NCI-H748 (cell line): ENCODE data around the gene ENTPD3.
A peak's percentile ranks its signal among the peaks of the same experiment; 100 is the strongest.

Source experiments
- DNase-seq: peaks from one replicate; lab custom pipeline; 2025; ENCODE audit not compliant: unreplicated experiment; lab: John Stamatoyannopoulos, UW

ENTPD3 gene, protein sequence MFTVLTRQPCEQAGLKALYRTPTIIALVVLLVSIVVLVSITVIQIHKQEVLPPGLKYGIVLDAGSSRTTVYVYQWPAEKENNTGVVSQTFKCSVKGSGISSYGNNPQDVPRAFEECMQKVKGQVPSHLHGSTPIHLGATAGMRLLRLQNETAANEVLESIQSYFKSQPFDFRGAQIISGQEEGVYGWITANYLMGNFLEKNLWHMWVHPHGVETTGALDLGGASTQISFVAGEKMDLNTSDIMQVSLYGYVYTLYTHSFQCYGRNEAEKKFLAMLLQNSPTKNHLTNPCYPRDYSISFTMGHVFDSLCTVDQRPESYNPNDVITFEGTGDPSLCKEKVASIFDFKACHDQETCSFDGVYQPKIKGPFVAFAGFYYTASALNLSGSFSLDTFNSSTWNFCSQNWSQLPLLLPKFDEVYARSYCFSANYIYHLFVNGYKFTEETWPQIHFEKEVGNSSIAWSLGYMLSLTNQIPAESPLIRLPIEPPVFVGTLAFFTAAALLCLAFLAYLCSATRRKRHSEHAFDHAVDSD

DNA sequence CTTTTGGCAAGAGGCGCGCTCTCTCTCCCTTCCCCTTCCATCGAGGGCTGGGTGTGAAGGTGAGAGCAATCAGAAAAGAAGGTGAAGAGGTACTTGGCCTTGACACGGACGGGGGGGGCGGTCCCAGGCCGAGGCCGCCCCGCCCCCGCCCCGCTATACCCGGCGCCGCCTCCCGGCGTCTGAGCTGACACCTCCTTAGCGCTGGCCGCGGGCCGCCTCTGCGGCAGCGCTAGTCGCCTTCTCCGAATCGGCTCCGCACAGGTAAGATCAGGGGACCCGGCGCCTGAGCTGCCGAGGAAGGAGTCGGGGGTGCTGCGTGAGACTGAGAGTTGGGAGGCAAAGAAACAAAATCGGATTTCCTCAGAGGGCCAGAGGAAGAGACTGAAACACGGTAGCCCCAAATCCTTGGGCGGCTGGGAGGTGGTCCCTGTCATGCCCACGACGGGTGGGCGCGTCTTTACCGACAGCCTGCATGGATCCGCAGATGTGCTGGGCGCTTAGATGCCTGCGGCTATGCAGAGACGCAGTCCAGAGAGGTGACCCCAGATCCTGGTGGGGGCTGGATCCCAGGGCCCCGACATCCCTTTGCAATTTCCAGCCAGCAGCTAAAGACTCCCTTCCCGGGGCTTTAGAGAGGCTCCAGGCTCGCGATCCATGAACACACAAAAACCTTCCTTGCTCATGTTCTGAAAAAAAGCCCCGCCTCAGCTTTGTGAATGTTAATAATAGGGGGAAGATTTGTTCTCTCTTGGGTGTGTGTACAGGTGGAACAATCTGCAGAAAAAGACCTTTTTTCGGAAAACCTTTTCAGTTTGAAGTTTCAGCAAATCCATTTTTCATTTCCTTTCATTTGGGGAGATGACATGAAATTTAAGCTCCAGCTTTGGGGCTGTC is at the start of gene ENTPD3:
Gene ENTPD3 (plus strand): TSS at position 184 of the 894 bp plus-strand sequence. CDS start 874 bp downstream, outside the sequence.
- peak; percentile 59 for DNase-seq

DNA sequence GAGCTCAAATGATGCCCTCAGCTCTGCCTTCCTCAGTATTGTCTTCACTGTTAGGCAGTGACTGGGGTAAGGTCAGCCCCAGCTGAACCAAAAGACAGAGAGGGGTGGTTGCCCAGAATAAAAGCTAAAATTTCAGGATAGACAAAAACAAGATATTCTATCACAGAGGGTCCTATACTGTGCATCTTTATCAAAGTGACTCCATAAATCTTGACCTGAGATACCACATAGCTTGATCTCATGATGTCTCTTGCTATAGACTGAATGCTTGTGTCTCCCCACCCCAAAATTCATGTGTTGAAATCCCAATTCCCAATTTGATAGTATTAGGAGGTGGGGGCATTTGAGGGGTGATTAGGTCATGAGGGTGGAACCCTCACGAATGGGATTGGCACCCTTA is 47.1 kb upstream of the ENTPD3 start:
- no peak for DNase-seq

DNA sequence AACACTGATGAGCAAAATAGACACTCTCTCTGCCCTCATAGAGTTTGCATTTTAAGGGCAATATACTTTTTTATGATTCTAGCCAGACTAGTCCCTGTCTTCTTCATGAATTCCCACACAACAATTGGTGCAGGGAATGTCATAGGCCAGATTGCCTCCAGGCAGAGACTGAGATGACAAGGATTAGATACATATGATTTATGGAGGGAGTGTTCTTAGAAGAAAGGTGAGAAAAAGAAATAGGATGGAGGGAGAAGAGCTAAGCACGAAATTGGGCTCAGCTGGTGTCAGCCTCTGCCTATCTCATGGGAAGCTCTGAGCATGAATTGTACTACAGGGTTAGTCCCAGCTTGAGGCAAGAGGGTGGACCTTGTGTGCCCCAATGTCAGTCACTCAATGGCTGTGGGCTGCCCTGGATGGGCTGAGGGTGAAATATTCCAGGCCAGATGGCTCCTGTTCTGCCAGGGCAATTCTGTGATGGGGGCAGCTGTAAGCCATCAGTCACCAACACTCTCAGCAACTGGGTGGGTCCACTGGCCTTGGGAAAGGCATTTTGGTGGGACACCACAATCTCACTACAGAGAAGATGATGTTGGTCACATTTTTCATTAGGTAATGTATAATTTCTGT is 46.3 kb upstream of the ENTPD3 start:
- DNase-seq = no peak

DNA sequence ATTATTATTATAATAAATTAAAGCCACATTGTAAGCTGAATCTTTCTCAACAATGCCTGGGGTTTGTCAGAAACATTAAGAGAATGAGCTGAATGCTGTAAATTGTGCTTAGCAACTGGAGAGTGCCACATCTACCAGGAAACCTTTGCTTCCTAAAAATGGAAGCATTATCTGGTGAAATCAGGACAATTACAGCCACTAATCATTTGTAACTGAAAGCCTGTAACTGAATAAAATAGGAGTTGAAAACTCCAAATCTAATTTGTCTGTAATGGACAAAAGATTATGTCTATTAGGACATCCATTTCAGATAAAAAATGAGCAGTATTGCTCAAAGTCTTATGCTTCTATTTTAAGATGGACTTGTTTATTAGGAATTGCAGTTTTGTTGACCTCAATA is 45.3 kb upstream of the ENTPD3 start:
- no peak for DNase-seq

DNA sequence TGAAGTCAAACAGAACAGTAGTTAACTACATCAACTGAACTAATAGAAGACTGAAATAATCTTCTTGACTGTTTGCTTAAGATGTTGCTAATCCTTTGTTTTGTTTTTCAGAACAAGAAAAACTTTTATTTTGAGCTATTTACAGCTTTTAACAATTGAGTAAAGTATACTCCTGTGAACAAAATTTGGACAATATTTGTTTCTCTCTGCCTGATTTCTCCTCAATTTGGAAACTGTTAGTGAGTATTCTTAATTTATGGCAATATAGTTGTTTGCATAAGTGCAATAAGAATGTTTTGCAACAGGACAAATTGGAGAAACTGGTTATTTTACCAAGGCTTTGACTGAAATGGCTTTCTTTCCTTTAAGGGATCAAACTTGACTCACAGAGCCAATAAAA is 36.5 kb upstream of the ENTPD3 start:
- DNase-seq = no peak

DNA sequence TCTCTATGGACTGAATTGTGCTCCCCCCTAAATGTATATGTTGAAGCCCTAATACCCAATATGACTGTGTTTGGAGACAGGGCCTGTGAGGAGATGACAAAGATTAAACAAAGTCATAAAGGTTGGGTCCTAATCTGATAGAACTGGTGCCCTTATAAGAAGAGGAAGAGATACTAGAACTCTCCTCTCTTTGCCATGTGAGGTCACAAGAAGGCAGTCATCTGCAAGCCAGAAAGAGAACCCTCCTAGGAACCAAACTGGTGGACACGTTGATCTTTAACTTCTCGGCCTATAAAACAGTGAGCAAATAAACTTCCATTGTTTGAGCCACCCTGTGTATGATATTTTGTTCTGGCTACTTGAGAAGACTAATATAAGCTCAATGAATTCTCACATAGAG is 31.6 kb upstream of the ENTPD3 start:
- no peak for DNase-seq

DNA sequence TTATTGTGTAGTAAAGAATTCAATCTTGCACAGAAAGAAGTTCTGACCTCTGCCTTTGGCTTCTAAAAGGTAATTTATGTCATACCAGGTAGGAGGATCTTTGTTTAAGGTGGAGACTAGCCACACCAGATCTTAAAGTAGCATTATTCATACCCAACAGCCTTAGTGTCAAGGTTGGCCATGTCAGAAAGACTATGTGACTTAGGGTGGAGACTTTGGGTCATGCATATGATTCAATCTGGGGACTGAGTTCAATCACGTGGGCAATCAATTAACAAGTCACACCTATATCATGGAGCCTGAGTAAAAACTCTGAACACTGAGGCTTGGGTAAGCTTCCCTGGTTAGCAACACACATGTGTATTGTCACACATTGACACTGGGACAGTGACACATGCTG is 28.5 kb upstream of the ENTPD3 start:
- DNase-seq = no peak

DNA sequence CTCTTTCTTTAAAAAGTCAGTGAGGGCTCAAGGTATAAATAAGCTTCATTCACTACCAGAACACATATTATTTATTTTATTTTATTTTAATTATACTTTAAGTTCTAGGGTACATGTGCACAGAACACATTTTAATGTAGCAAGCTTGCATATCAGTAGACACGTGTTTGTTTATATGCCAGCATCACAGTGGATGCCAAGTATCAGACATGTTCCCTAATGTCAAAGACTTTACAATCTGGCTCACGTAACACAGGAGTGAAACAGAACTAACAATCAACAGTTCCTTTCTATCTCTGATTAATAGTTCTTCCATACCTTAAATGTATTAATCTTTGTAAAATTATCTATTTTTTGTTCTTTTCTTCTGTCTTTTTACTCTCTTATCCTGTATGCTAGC is 23.3 kb upstream of the ENTPD3 start:
- no peak for DNase-seq

DNA sequence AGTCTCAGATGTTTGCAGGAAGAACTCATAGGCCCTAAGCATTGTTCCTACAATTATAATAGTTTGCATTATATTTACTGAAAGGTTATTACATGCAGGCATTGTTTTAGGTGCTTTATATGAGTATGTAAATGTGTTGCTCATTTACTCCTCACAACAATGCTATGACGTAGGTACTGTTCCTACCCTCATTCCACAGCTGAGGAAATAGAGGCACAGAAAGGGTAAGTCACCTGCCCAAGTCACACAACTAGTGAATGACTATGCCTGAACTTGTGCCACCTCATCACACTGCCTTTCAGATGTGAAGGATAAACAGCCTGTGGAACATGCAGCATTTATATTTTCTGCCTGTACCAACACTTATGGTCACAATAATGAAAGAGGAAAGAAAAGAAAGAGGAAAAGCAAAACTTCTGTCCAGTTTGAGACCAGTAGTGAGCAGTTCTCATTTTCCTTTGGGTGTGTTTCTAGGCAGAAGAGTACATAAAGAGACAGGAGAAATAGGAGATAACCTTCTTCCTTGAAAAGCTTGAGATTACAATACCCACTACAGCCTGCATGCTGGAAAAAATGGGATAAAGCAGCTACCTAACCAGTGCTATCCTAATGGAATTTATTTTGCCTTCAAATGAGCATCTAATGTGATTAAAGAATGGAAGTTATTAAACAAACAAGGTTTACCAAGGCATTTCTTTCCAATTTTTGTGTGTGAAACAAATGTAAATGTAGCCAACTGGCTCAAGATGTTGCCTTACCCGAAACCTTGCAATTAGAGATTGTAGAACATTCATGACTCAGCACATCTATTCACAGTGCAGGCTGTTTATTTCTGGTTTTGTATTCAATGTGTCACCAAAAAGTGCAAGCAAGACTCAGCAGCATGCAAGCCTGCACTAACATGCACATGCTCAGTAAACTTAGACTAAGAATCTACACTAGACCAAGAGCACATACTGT is 20.5 kb upstream of the ENTPD3 start:
- DNase-seq = no peak

DNA sequence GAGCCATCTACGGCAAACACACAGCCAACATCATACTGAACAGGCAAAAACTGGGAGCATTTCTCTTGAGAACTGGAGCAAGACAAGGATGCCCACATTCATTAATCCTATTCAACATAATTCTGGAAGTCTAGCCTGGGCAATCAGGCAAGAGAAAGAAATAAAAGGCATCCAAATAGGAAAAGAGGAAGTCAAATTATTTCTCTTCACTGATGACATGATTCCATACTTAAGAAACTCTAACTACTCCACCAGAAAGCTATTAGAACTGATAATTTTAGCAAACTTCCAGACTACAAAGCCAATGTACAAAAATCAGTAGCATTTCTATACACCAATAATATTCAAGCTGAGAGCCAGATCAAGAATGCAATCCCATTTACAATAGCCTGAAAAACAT is 17.3 kb upstream of the ENTPD3 start:
- no peak for DNase-seq

DNA sequence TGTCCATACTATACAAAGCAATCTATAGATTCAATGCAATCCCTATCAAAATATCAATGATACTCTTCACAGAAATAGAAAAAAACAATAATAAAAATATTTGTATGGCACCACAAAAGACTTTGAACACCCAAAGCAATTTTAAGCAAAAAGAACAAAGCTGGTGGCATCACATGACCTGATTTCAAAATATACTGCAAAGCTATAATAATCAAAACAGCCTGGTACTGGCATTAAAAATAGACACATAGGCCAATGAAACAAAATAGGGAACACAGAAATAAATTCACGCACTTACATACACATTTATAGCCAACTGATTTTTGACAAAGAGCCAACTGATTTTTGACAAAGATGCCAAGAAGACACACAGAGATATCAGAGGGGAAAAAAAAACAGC is 9.2 kb upstream of the ENTPD3 start:
- no peak for DNase-seq

DNA sequence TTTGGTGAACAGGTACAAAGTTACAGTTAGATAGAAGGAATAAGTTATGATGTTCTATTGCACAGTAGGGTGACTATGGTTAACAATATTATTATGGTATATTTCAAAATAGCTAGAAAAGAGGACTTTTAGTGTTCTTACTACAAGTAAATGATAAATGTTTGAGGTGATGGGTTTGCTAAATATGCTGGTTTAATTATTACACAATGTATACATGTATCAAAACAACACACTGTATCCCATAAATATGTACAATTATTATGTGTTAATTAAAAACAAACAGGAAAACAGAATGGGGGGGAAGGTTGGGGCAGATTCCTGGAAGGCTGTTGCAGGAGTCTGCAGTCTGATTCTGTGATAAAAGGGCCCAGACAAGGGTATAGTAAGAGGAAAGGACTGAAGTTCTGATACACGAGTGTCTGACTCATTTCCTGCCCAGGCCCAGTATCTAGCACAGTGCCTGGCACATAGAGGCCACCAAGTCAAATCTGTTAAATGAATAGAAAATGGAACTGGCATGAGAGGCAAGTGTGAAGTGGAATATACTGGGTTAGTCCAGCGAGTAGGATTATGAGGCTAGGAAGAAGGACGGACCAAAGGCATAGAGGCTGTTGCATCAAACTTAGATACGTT is 7.2 kb upstream of the ENTPD3 start:
- no peak for DNase-seq

DNA sequence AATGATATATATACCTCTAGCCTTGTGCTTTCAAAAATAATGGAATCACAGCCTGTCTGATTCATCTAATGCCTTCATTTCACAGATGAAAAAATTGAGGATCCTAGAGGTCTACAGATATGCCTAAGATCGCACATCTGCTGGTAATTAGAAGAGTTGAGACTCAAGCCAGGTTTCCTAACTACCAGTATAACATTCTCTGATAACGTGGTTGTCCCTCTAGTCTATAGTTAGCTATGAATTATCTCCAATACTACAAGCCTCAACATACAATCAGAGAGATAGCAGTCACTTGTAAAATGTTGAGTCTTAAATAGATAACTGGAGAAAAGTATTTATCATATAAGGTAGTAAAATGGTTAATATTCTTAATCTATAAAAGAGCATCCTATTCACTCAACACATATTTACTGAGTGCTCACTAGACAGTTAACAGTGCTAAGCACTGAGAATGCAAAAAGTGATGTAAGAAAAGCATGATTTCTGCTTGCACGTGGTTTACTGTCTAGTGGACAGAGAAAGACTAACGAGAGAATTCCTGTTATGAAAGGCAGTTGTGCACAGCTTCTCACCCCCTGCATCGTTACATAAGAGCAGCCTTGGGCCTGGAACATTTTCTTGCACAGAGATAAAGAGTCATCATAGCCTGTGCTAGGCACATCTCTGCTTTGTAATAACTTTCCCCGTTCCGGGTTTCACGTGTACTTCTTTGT is 4.9 kb upstream of the ENTPD3 start:
- DNase-seq = no peak

DNA sequence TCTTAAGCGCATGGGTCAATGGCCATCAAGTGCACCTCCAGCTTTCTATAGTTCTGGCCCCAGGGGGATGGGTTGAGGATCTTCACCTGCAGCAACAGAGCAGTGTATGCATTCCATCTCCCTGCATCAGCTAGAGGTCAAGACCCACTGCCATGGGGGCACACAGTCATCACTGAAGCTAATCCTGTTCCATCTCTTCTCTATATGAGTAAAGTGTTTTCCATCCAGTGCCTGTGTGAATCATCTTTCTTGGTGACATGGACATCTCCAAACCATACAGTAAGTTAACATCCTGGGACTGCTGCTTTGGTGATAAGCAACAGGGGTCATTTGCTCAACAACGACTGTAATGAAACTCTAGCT is 4.4 kb upstream of the ENTPD3 start:
- DNase-seq = no peak

DNA sequence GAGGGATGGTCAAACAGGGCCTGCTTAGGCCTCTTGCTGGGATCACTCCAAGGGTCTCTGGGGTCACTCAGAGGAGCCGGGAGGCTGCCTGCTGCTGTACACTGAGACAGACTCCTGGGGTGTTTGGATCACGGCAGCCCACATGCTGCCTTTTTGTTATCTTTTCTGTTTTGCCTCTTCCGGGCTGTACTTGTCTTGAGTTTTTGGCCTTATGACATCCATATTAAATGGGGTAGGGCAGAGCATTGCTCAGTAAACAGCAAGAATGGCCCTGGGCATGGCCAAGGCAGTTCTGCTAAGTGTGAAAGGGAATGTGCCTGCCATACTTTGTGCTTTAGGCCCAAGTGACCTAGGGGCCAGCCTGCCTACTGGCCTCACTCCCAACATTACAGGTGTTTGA is 771 bp upstream of the ENTPD3 start:
- DNase-seq = no peak

DNA sequence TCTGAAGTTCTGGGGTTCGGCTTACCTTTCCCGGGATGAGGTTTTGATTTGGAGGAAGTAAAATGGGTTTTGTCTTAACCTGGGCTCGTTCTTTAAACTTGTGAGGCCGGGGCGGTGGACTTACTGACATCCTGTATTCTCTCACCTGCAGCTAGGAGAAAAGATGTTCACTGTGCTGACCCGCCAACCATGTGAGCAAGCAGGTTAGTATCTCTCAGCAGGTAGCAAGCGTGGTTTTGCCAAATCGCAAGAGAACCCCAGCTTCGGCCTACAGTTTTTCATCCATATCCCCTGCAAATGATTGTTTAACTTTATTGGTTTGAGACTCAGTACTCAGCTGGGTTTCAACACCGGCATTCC is 891 bp downstream of the ENTPD3 start:
- DNase-seq = peak; percentile 68

DNA sequence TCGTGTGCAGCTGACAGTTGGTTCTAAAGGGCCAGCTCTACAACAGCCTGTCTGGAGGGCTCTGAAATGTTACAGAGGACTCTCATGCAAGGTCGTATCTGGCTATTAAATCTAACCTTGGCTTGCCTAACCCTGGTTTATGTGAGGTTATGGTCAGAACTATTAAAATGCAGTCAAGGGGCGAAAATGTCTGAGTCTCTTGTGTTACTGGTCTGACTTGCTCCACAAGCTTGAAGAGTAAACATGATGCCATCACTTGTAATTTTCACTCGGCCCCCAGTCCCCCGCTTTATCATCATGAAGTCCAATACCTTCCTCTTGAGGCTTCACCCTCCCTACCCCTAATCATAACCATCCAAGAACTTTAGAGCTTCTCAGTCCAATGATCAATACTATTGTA is 9.4 kb downstream of the ENTPD3 start:
- DNase-seq = no peak

DNA sequence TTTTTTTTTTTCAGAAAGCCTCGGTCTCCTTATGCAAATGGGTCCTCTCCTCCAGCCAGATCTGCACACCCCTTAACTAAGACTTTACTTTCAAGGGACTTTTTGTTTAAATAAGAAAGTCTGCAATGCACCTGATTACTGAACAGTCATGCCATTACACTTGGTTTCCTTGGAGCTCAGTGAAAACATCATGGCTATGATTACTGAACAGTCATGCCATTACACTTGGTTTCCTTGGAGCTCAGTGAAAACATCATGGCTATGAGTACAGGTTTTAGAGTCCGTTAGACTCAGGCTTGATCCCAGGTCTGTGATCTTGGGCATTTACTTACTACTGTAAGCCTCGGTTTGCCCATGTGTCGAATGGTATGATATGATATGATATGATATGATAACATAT is 10.1 kb downstream of the ENTPD3 start:
- no peak for DNase-seq

DNA sequence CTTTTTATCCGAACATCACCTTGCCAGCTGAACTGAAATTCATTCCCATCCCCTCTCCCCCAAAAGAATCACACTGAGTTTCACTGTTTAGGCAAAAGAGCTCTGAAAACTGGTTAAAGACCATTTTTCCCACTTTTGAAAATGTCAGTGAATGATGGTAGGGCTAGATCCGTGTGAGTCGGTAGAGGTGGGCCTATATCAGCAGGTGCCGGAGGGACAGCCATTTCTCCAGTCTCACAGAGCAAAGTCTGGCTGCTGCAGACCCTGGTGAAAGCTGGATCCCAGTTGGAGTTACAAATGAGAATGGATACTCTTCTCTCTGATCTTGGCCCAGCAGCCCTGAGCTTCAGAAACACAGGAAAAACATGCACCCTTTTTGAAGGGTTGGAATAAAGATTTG is 10.9 kb downstream of the ENTPD3 start:
- no peak for DNase-seq
